ENCODE measurements around the gene NLRP7. TPM values are rescaled to one million over a fixed set of nuclear protein-coding genes. Genes with fewer than 3 reads are reported as not detected.
"Not testable (repeated sequence)": the region's sequence is repeated elsewhere in the genome, so short reads cannot be mapped to it uniquely, and the experiment has no call there.

Gene NLRP7
- not detected for polyA plus RNA-seq (2013, experiment 1 of 2)
- polyA plus RNA-seq (2013, experiment 2 of 2): not detected

- Histone ChIP-seq H3K36me3 (ENCODE audit: control insufficient read depth in 1 of 2, insufficient read depth in 2 of 2, low read depth in 1 of 2, low read length in 2 of 2) (no peaks in the 10 kb centered on the region), H4K8ac (ENCODE audit: low read length) (no peak within 1 kb of the TSS)
- WGBS: 62% methylated on average over 7 of the region's 8 CpGs
Measured at GRCh38 chr19:54947381-54947780, at the start of gene NLRP7. TSS of gene NLRP7 (minus strand) at chr19:54947530.

GRCh38 chr19:54995561-54995960, 48.2 kb upstream of the NLRP7 start:
- Histone ChIP-seq H3K4ac (ENCODE audit: low read depth in 1 of 2, low read length in 2 of 2) (no peak overlapping the region), H3K4me2 (ENCODE audit: low read length, poor library complexity, severe bottlenecking) (no peak overlapping the region), H3K4me3 (ENCODE audit: insufficient read depth in 1 of 2, low read depth in 1 of 2, low read length in 2 of 2) (no peak overlapping the region), H3K9ac (ENCODE audit: low read length) (no peak overlapping the region), H3K14ac (ENCODE audit: low read length in 2 of 2) (no peak overlapping the region), H2BK5ac (ENCODE audit: low read depth, low read length, poor library complexity, severe bottlenecking) (no peak overlapping the region), H3K4me1 (ENCODE audit: control insufficient read depth, insufficient read depth, low read depth, low read length) (no peaks in the 10 kb centered on the region), H2AFZ (ENCODE audit: low read depth, low read length) (no peak overlapping the region), H3K18ac (ENCODE audit: low read depth in 1 of 2, low read length in 2 of 2) (no peak overlapping the region), H2AK5ac (ENCODE audit: low read length, severe bottlenecking) (no peak overlapping the region), H3K27me3 (ENCODE audit: control insufficient read depth in 1 of 2, insufficient read depth in 1 of 2, low read length in 2 of 2) (no peaks in the 10 kb centered on the region), H3K9me3 (ENCODE audit: control insufficient read depth, low read length) (peaks cover 5% of the 10 kb centered on the region), H3K36me3 (ENCODE audit: control insufficient read depth in 1 of 2, insufficient read depth in 2 of 2, low read depth in 1 of 2, low read length in 2 of 2) (no peaks in the 10 kb centered on the region), H2BK120ac (ENCODE audit: low read depth, low read length) (no peak overlapping the region), H2BK12ac (ENCODE audit: low read length in 2 of 2) (no peak overlapping the region), H3K79me1 (replicated peaks; ENCODE audit: low read length, poor library complexity, severe bottlenecking) (no peaks in the 10 kb centered on the region), H3K23ac (ENCODE audit: low read length in 2 of 2) (no peak overlapping the region), H2BK15ac (ENCODE audit: low read depth, poor library complexity, severe bottlenecking) (no peak overlapping the region), H4K91ac (ENCODE audit: low read length) (no peak overlapping the region), H4K8ac (ENCODE audit: low read length) (no peak overlapping the region), H3K27ac (ENCODE audit: low read length, poor library complexity, severe bottlenecking) (no peak overlapping the region)
- no peak for DNase-seq
- WGBS: 77% methylated on average over 3 of the region's 3 CpGs

More at GRCh38 chr19:54947381-54947780, at the start of gene NLRP7:
- Histone ChIP-seq H2BK12ac (ENCODE audit: low read length in 2 of 2) (no peak within 1 kb of the TSS), H2AK5ac (ENCODE audit: low read length, severe bottlenecking) (no peak within 1 kb of the TSS), H2BK5ac (ENCODE audit: low read depth, low read length, poor library complexity, severe bottlenecking) (no peak within 1 kb of the TSS), H4K91ac (ENCODE audit: low read length) (no peak within 1 kb of the TSS), H2BK15ac (ENCODE audit: low read depth, poor library complexity, severe bottlenecking) (no peak within 1 kb of the TSS), H3K27ac (ENCODE audit: low read length, poor library complexity, severe bottlenecking) (no peak within 1 kb of the TSS), H3K27me3 (ENCODE audit: control insufficient read depth in 1 of 2, insufficient read depth in 1 of 2, low read length in 2 of 2) (no peaks in the 10 kb centered on the region), H3K4me2 (ENCODE audit: low read length, poor library complexity, severe bottlenecking) (no peak within 1 kb of the TSS), H3K4ac (ENCODE audit: low read depth in 1 of 2, low read length in 2 of 2) (no peak within 1 kb of the TSS), H3K18ac (ENCODE audit: low read depth in 1 of 2, low read length in 2 of 2) (no peak within 1 kb of the TSS), H3K14ac (ENCODE audit: low read length in 2 of 2) (no peak within 1 kb of the TSS), H2AFZ (ENCODE audit: low read depth, low read length) (no peak within 1 kb of the TSS), H3K79me1 (replicated peaks; ENCODE audit: low read length, poor library complexity, severe bottlenecking) (no peaks in the 10 kb centered on the region), H3K9ac (ENCODE audit: low read length) (no peak within 1 kb of the TSS), H3K9me3 (ENCODE audit: control insufficient read depth, low read length) (no peaks in the 10 kb centered on the region), H3K4me1 (ENCODE audit: control insufficient read depth, insufficient read depth, low read depth, low read length) (no peaks in the 10 kb centered on the region), H3K23ac (ENCODE audit: low read length in 2 of 2) (no peak within 1 kb of the TSS), H2BK120ac (ENCODE audit: low read depth, low read length) (no peak within 1 kb of the TSS), H3K4me3 (ENCODE audit: insufficient read depth in 1 of 2, low read depth in 1 of 2, low read length in 2 of 2) (no peak within 1 kb of the TSS)
- DNase-seq: no peak

DNA sequence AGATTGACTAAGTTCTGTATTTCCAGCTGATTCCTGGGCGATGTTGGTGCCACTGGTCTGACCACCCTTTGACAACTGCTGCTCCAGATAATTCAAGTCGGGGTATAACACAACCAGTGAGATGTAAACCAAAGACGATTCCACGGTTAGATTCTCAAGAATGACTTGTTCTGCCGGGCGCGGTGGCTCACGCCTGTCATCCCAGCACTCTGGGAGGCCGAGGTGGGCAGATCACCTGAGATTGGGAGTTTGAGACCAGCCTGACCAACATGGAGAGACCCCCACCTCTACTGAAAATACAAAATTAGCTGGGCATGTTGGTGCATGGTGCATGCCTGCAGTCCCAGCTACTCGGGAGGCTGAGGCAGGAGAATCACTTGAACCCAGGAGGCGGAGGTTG, 42.2 kb upstream of the NLRP7 start:
- not testable (repeated sequence) for H2BK12ac ChIP-seq (ENCODE audit: low read length in 2 of 2); H2BK120ac ChIP-seq (ENCODE audit: low read depth, low read length); H2BK15ac ChIP-seq (ENCODE audit: low read depth, poor library complexity, severe bottlenecking); H3K9ac ChIP-seq (ENCODE audit: low read length); H3K14ac ChIP-seq (ENCODE audit: low read length in 2 of 2); H3K18ac ChIP-seq (ENCODE audit: low read depth in 1 of 2, low read length in 2 of 2); H3K4me3 ChIP-seq (ENCODE audit: insufficient read depth in 1 of 2, low read depth in 1 of 2, low read length in 2 of 2); DNase-seq; H2AFZ ChIP-seq (ENCODE audit: low read depth, low read length); H3K4me2 ChIP-seq (ENCODE audit: low read length, poor library complexity, severe bottlenecking); H3K79me1 ChIP-seq (replicated peaks; ENCODE audit: low read length, poor library complexity, severe bottlenecking); H3K36me3 ChIP-seq (ENCODE audit: control insufficient read depth in 1 of 2, insufficient read depth in 2 of 2, low read depth in 1 of 2, low read length in 2 of 2); H4K8ac ChIP-seq (ENCODE audit: low read length); H3K4me1 ChIP-seq (ENCODE audit: control insufficient read depth, insufficient read depth, low read depth, low read length); H3K27ac ChIP-seq (ENCODE audit: low read length, poor library complexity, severe bottlenecking); H3K9me3 ChIP-seq (ENCODE audit: control insufficient read depth, low read length); H3K23ac ChIP-seq (ENCODE audit: low read length in 2 of 2); H2AK5ac ChIP-seq (ENCODE audit: low read length, severe bottlenecking); H3K4ac ChIP-seq (ENCODE audit: low read depth in 1 of 2, low read length in 2 of 2); H4K91ac ChIP-seq (ENCODE audit: low read length); H2BK5ac ChIP-seq (ENCODE audit: low read depth, low read length, poor library complexity, severe bottlenecking); H3K27me3 ChIP-seq (ENCODE audit: control insufficient read depth in 1 of 2, insufficient read depth in 1 of 2, low read length in 2 of 2)
- 84% methylated on average over 11 of the region's 11 CpGs for WGBS

DNA sequence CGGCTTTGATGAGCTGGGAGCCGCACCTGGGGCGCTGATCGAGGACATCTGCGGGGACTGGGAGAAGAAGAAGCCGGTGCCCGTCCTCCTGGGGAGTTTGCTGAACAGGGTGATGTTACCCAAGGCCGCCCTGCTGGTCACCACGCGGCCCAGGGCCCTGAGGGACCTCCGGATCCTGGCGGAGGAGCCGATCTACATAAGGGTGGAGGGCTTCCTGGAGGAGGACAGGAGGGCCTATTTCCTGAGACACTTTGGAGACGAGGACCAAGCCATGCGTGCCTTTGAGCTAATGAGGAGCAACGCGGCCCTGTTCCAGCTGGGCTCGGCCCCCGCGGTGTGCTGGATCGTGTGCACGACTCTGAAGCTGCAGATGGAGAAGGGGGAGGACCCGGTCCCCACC, 35.2 kb upstream of the NLRP7 start:
- 74% methylated on average over 7 of the region's 23 CpGs for WGBS
- not testable (repeated sequence) for H3K14ac ChIP-seq (ENCODE audit: low read length in 2 of 2)

More for the DNA sequence above, 35.2 kb upstream of the NLRP7 start:
- not testable (repeated sequence) for H2BK15ac ChIP-seq (ENCODE audit: low read depth, poor library complexity, severe bottlenecking); H3K9me3 ChIP-seq (ENCODE audit: control insufficient read depth, low read length); H3K27me3 ChIP-seq (ENCODE audit: control insufficient read depth in 1 of 2, insufficient read depth in 1 of 2, low read length in 2 of 2); H3K23ac ChIP-seq (ENCODE audit: low read length in 2 of 2); H3K9ac ChIP-seq (ENCODE audit: low read length); H2AFZ ChIP-seq (ENCODE audit: low read depth, low read length); H4K8ac ChIP-seq (ENCODE audit: low read length); H3K4me2 ChIP-seq (ENCODE audit: low read length, poor library complexity, severe bottlenecking); H4K91ac ChIP-seq (ENCODE audit: low read length); H3K36me3 ChIP-seq (ENCODE audit: control insufficient read depth in 1 of 2, insufficient read depth in 2 of 2, low read depth in 1 of 2, low read length in 2 of 2); H2BK5ac ChIP-seq (ENCODE audit: low read depth, low read length, poor library complexity, severe bottlenecking); H3K27ac ChIP-seq (ENCODE audit: low read length, poor library complexity, severe bottlenecking); H2BK12ac ChIP-seq (ENCODE audit: low read length in 2 of 2); H3K4ac ChIP-seq (ENCODE audit: low read depth in 1 of 2, low read length in 2 of 2); H2AK5ac ChIP-seq (ENCODE audit: low read length, severe bottlenecking); H3K4me1 ChIP-seq (ENCODE audit: control insufficient read depth, insufficient read depth, low read depth, low read length); H3K4me3 ChIP-seq (ENCODE audit: insufficient read depth in 1 of 2, low read depth in 1 of 2, low read length in 2 of 2); H3K18ac ChIP-seq (ENCODE audit: low read depth in 1 of 2, low read length in 2 of 2); DNase-seq; H2BK120ac ChIP-seq (ENCODE audit: low read depth, low read length); H3K79me1 ChIP-seq (replicated peaks; ENCODE audit: low read length, poor library complexity, severe bottlenecking)
